Fibroblast of skin of right biceps (primary cell): ENCODE measurements around the gene ZC3H18.

Experiments used
- DNase-seq: peaks from one replicate; pipeline ENCODE4 v3.0.0-alpha.2; 2013

ZC3H18 gene

GRCh38 chr16:88569985-88570690, at the start of gene ZC3H18:
Gene ZC3H18 (plus strand): TSS chr16:88570403. CDS start chr16:88577124, 6,721 bp downstream.
- DNase-seq = peak; percentile 96

GRCh38 chr16:88521674-88522073, 48.5 kb upstream of the ZC3H18 start:
- no peak for DNase-seq

GRCh38 chr16:88522276-88522949, 47.8 kb upstream of the ZC3H18 start:
- DNase-seq = no peak

- DNase-seq = no peak
These were observed 46.7 kb upstream of the ZC3H18 start for GRCh38 chr16:88523309-88524161.

- no peak for DNase-seq
These were observed 45.8 kb upstream of the ZC3H18 start for GRCh38 chr16:88524274-88524972.

- no peak for DNase-seq
These were observed 45.1 kb upstream of the ZC3H18 start for GRCh38 chr16:88524973-88525662.

GRCh38 chr16:88525663-88525990, 44.6 kb upstream of the ZC3H18 start:
- no peak for DNase-seq

GRCh38 chr16:88526008-88526905, 43.9 kb upstream of the ZC3H18 start:
- DNase-seq = no peak

GRCh38 chr16:88526906-88527185, 43.4 kb upstream of the ZC3H18 start:
- no peak for DNase-seq

- DNase-seq = peak; percentile 50
These were observed 42.8 kb upstream of the ZC3H18 start for GRCh38 chr16:88527186-88527936.

GRCh38 chr16:88527937-88528743, 42.1 kb upstream of the ZC3H18 start:
- DNase-seq = no peak

GRCh38 chr16:88528902-88529318, 41.3 kb upstream of the ZC3H18 start:
- DNase-seq = no peak

- DNase-seq = no peak
These were observed 40.6 kb upstream of the ZC3H18 start for GRCh38 chr16:88529596-88529995.

- no peak for DNase-seq
These were observed 39.9 kb upstream of the ZC3H18 start for GRCh38 chr16:88530051-88530857.

- DNase-seq = no peak
These were observed 39.4 kb upstream of the ZC3H18 start for GRCh38 chr16:88530858-88531203.

- no peak for DNase-seq
These were observed 38.9 kb upstream of the ZC3H18 start for GRCh38 chr16:88531346-88531745.

GRCh38 chr16:88531931-88532433, 38.2 kb upstream of the ZC3H18 start:
- DNase-seq = no peak

- DNase-seq = no peak
These were observed 37.6 kb upstream of the ZC3H18 start for GRCh38 chr16:88532434-88533241.
